Astrocyte of the cerebellum (primary cell): ENCODE measurements around the gene LDB3.

Experiments used
- DNase-seq: peaks from one replicate; pipeline ENCODE4 v3.0.0-alpha.2; 2011; ENCODE audit warnings: low read depth
- H3K4me3 ChIP-seq: 2 replicates; pipeline ENCODE4 v1.5.1; 2011; ENCODE audit warnings: mild to moderate bottlenecking, low read depth, low read length, moderate library complexity
- CTCF ChIP-seq: IDR thresholded peaks from 2 replicates; pipeline ENCODE4 v1.5.1; 2012; ENCODE audit warnings: low read length, low read depth, moderate library complexity, mild to moderate bottlenecking; ENCODE audit errors: missing control alignments
- in situ Hi-C: cut with HindIII; loops from 2 replicates; pipeline ENCODE4 v1.10.0; 2017; ENCODE audit warnings: low sequenced_read_pairs

Gene LDB3

GRCh38 chr10:86646532-86646931 is 21.8 kb upstream of the LDB3 start:
- no peak for TF ChIP-seq CTCF
- in situ Hi-C loops: no loop called here
- DNase-seq: no peak
- no peak overlapping the region for H3K4me3 ChIP-seq

DNA sequence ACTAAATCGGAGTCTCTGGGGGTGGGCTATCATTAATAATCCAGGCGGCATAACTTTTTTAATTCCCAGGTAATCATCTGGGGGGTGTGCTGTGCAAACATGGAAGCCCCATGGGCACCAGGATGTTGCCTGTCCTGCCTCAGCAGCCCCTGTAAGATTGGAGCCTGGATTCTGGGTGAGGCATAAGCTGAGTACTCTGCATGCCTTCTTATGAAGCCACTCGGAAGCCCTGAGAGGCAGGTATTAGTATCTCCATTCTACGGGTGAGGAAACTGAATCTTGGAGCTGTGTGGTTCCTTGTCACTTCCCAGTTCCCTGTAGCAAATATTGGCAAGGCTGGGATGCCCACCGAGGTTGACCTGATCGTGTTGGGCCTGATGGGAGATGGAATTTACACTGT is 21.4 kb upstream of the LDB3 start:
- TF ChIP-seq CTCF: no peak
- no peak overlapping the region for H3K4me3 ChIP-seq
- DNase-seq: no peak
- in situ Hi-C loops: no loop called here

GRCh38 chr10:86647773-86648703 is 20.3 kb upstream of the LDB3 start:
- TF ChIP-seq CTCF: no peak
- no peak for DNase-seq
- H3K4me3 ChIP-seq: no peak overlapping the region
- in situ Hi-C loops: no loop called here

DNA sequence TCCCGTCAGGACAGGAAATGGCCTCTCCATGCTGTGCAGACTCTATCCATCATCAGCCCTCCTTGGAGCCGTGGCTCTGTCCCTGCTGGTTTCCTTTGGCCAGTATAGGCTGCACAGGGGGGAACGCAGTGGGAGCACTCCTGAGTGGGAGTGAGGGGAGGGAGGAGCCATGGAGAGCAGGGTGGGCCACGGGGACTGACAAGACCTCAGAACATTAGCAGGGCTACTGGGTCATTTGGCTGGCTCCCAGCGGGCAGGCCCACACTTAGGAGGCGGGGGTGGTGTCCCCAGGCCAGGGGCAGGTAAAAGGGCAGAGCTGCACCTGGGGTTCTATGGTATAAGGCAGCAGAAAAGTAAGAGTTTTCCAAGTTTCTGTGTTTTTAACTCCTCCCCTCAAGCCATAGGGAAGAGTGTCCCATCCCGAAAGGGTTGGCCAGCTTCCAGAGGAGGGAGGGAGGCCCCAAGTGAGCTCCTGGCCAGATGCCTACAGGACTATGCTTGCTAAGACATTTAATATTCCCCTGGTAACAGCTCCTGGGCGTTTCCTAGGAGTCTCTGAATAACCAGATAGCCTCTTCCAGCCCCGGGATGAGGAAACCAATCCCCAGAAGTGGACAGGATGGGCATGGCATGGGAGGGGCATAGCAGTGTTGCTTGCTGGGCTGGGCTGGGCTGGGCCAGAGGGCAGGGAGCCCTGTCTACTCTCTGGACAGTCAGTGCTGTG is 19.4 kb upstream of the LDB3 start:
- no peak for TF ChIP-seq CTCF
- DNase-seq: no peak
- in situ Hi-C loops: no loop called here
- H3K4me3 ChIP-seq: no peak overlapping the region

DNA sequence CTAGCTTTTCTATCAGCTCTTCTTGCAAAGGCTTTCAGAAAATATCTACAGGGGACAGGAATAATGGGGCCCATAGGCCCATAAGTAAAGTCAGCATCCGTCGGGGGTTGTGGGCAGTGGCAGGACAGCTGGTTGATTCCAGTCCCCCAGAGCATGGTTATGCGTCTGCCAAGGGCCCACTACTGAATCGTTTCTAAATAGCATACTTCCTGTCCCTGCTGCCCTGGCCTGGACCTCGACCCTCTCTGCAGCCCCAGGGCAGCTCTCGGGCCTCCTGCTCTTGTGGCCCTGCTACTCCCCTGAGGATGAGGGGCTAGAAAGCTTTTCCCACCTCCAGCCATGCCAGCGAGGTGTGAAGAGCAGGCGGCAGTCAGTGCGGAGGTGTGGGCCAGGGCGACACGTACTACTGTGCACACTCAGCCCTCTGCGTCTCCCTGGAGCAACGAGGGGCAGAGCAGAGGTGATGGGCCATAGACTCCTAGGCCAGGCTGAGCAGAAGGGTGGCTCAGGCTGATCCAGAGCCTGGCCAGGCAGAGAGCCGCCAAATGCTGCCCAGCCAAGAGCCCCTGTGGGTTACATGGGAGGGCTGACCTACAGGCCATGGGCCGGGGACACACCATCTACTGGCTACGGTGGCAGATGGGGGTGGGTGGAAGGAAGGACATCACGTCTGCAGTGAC is 18.7 kb upstream of the LDB3 start:
- no peak for DNase-seq
- H3K4me3 ChIP-seq: no peak overlapping the region
- in situ Hi-C loops: no loop called here
- TF ChIP-seq CTCF: no peak

- no peak for DNase-seq
- TF ChIP-seq CTCF: no peak
- in situ Hi-C loops: no loop called here
- no peak overlapping the region for H3K4me3 ChIP-seq
Observed at GRCh38 chr10:86650151-86650550, 18.2 kb upstream of the LDB3 start.
